Activated CD8-positive, alpha-beta memory T cell treated with anti-CD3 and anti-CD28 coated beads for 24 hours (primary cell): ENCODE results near the gene AGPAT3.
"Not testable (repeated sequence)": the region's sequence is repeated elsewhere in the genome, so short reads cannot be mapped to it uniquely, and the experiment has no call there.

Experiments
- DNase-seq: peaks from one replicate; pipeline ENCODE4 v3.0.0-alpha.2; 2020

AGPAT3 gene

DNA sequence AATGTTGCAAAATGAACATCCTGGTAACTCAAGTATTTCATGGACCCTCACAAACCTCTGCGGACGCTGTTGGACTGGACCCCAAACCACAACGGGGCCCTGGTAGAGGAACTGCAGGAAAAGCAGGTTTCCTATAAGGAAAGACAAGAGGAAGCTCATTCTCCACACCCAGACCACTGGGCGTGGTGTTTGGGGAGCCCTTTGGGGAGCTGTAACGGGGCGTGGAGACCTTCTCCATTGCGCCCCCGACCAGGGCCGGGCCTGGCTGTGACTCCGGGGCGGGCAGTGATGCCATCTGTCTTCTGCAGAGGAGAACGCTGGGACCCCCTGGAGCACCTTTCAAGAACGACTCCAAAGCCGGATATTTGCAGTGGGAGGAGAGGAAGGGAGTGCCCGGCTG is 30.0 kb upstream of the AGPAT3 start:
- DNase-seq, result no peak

DNA sequence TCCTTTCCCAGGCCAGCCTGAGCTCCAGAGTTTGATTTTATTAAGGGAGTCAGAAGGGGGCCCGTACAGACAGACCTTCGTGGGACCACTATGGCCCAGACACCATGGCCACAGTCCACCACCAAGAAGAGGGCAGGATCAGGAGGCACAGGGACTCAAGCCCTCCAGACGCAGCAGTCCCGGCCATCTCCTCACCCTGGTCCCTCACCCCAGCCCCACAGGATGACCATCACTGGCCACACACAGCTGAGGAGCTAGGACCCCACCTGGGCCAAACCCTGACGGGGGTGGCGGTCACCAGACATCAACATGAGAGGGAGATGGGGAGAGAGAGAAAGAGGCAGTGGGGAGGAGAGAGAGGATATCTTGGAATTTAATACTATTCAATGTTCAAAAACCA is 29.2 kb upstream of the AGPAT3 start:
- no peak for DNase-seq

DNA sequence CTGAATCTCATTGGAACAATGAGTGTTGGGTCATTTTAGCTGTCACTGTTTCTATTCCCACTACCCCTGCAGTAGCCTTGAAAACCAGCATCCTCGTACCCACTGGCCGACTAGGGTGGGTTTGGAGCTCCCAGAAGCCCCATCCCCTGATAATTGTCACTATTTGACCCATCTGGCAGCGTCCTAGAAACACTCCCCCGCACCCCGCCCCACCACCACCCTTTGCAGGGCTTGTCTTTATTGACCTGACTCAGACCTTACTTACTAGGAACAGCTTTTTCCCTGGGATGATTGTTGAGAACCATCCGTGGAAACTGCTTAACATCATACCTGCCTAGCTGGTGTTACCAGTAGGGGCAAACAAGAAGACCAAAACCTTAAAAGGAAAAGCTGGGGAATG is 28.4 kb upstream of the AGPAT3 start:
- no peak for DNase-seq

DNA sequence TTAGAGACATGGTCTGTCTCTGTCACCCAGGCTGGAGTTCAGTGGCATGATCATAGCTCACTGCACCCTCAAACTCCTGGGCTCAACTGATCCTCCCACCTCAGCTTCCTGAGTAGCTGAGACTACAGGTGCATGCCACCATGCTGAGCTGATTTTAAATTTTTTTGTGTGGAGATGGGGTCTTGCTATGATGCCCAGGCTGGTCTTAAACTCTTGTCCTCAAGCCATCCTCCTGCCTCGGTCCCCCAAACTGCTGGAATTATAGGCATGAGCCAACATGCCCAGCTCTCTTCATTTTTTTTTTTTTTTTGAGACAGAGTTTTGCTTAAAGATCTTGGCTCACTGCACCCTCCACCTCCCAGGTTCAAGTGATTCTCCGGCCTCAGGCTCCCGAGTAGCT is 24.8 kb upstream of the AGPAT3 start:
- DNase-seq, result no peak

DNA sequence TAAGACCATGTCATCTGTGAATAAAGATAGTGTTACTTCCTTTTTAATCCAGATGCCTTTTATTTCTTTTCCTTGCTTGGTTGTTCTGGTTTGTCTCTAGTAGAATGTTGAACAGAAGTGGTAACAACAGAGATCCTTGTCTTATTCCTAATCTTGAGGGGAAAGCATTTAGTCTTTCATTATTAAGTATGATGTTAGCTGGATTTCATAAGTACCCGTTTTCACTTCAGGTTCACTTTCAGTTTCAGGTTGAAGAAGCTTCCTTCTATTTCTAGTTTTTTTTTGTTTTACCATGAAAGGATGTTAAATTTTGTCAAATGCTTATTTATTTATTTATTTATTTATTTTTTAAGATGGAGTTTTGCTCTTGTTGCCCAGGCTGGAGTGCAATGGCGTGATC is 22.3 kb upstream of the AGPAT3 start:
- DNase-seq, result no peak

DNA sequence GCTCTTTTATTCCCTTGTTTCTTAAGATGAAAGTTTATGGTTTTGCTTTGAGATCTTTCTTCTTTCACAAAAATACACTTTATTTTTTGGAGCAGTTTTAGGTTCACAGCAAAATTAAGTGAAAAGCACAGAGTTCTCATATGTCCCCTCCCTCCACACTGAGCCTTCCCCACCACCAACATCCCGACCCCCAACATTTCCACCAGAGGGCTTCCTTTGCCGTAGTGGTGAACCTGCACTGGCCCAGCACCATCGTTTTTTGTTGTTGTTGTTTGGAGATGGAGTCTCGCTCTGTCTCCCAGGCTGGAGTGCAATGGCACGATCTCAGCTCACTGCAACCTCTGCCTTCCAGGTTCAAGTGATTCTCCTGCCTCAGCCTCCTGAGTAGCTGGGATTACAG is 20.1 kb upstream of the AGPAT3 start:
- not testable (repeated sequence) for DNase-seq

DNA sequence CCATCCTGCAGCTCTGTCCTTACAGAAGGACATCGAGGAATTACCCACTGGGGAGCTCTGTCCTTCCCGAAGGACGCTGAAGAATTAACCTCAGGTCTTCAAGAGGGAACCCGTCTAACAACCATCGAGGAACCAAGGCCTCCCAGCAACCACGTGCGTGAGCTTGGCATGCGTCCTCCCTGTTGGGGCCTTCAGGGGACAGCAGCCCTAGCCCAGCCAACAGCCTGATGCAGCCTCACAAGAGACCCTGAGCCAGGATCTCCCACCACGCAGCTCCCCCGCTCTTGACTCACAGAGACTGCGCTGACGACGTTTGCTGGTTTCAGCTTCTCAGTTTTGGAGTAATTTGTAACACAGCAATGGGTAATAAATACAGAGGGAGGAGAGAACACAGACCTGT is 19.6 kb upstream of the AGPAT3 start:
- DNase-seq, result no peak

DNA sequence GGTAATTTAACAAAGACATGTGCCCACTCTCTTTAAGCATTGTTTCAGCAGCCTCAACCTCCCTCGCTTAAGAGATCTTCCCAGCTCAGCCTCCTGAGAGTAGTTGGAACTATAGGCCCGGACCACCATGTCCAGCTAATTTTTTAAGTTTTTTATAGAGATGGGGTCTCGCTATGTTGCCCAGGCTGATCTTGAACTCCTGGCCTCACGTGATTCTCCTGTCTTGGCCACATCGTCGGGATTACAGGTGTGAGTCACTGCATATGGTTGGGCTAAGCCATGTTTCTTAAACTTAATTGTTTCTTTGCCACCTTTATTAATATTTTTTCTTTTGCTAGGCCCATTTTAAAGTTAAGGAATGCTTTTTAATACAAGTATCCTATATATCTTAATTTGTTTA is 18.6 kb upstream of the AGPAT3 start:
- DNase-seq, result no peak

DNA sequence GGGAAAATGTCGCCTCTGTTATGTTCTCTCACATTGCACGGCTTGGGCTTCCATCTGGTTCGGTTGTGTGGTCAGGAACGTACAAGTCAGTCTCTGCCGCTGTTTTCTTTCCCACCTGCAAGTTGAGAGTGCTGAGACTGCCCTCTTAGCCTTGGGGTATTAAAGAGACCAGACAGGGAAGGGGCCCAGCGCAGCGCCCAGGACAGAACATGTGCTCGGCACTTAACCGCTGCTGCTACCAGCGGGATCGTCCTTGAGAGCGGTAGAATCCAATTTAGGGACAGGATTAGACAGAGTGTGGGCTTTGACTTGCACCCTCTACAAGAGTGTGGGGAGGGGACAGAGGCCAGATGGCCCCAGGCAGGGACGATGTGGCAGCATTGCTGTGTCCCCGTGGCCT is 17.7 kb upstream of the AGPAT3 start:
- DNase-seq, result no peak

DNA sequence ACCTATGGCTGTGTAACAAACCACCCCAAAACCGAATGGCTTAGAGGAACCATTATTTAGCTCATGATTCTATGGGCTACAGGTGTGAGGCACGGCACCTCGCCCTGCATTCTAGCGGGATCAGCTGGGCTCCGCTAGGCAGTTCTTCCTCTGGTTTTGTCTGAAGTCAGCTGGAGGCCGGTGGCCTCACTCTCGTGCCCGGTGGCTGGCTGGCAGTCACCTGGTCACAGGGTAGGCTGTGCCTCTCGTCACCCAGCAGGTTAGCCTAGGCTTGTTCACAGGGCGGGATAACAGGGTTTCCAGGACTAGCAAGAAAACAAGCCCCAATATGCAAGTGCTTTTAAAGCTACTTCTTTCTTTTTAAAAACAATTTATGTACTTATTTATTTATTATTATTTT is 16.3 kb upstream of the AGPAT3 start:
- DNase-seq, result no peak

DNA sequence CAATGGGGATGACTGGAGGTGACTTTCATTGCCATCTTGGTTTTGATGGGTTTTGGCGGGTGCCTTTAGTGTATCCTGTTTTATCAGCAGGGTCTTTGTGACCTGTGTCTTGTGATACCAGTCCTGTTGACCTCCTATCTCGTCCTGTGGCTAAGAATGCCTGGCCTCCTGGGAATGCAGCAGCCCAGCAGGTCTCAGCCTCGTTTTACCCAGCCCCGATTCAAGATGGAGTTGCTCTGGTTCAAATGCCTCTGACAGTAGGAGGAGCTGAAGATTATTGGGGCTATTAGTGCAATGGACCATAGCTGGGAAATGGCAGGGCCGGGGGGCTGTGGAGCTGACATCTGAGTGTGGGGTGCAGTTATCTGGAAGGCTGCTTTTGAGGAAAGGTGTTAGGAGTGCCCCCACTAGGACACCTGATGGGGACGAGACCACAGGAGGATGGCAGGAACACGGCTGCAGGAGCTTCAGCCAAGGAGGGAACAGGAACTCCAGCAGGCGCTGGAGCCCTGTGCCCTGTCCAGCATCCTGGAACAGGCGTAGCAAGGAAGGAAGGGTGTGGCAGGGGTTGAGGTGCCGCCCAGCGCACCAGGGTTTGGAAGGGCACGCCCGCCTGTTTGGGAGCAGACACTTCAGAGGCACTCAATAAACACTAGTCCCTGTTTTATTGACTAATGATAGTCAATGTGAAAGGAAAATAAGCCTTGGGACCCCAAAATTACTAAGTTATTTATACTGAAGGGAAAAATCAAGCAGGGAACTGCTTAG is 15.3 kb upstream of the AGPAT3 start:
- no peak for DNase-seq

DNA sequence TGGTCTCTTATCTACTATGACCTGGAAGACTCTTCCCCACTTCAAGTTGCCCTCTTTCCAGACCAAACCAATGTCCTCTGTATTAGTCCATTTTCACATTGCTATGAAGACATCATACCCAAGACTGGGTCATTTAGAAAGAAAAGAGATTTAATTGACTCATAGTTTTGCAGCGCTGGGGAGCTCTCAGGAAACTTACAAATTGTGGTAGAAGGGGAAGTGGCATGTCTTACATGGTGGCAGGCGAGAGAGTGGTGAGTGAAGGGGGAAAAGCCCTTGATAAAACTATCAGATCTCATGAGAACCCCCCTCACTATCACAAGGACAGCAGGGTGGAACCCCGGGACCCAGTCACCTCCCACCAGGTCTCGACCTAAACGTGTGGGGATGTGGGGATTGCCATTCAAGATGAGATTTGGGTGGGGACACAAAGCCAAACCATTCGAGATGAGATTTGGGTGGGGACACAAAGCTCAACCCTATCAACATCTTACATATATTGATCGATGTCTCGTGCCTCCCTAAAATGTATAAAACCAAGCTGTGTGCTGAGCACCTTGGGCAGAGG is 14.2 kb upstream of the AGPAT3 start:
- DNase-seq, result no peak

DNA sequence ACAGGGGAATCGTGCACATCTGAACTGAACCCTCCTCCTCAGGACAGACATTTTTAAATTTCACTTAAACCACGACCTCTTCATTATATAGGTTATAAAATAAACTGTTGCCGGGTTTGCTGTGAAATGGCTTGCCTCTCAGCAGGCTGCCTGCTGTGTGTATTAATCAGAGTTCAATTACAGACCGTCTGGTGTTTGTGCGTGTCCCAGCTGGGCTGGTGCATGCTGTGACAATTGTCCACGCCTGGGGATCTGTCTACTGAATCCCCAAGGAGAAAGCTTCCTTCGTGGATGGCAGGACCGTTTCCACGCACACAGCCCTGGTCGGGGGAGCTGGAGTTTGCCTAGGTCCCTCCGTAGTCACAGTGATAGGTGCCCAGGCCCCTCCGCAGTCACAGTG is 13.4 kb upstream of the AGPAT3 start:
- no peak for DNase-seq

DNA sequence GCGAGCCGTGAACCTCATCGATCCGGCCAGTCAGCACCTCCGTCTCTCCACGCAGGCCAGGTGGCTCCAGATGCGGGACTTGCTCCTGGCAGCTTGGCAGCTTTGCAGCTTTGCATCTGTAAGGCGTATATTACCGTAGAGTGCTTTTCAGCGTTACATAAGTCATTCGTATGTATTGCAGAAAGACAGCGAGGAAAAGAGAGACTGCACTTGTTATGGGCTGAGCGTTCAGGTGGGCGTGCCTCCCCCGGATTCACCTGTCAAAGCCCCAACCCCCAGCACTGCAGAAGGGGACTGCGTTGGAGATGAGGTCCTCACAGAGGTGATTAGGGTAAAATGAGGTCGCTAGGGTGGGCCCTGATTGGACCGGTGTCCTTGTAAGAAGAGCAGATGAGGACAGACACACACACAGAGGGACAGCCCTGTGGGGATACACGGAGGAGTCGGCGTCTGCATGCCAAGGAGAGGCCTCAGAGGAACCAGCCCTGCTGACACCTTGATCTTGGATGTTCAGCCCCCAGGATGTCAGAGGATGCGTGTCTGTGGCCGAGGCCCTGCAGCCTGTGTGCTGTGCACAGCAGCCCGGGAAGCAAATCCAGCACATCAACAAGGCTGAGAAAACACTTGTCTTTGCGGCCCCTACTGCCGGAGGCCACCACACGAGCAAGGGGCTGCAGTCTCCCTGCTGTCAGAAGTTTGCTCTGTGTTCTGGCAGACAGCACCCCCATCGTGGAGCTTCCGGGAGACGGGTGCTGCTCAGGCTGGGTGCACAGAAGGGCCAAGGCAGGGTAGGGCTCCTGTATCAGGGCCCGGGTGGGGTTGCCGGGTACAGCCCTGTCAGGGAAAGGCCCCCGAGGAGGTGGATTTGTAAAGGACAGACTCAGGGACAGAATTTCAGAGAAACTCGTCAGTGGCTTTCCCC is 10.9 kb upstream of the AGPAT3 start:
- DNase-seq, result no peak

DNA sequence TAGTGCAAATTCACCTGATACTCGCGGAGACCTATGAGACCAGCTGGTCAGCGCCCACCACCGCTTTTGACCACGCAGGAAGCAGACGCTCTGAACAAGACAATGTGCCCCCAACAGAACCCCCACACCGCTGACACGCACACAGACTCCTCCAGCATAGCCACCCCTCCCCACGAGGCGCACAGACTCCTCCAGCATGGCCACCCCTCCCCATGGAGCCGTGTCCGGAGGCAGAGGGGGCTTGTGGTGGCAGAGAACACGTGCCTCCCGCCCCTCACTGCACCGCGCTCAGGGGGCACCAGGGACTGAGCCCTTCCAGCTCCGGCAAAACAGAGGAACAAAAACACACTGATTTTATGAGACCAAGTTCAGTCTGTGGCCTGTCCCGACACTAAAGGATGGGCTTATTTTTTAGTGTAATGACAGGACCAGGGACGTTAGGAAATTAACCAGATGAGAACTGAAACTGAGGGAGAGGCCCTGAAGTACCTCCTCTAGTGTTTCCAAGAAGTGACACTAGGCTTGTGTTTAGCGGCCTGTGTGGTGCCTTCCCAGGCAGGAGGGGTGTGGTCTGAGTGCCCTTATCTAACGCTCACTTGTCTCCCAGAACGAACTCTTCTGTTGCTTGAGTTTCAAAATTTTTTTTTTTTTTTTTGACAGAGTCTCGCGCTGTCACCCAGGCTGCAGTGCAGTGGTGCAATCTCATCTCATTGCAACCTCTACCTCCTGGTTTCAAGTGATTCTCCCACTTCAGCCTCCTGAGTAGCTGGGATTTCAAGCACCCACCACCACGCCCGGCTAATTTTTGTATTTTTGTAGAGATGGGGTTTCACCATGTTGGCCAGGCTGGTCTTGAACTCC is 10.0 kb upstream of the AGPAT3 start:
- no peak for DNase-seq

DNA sequence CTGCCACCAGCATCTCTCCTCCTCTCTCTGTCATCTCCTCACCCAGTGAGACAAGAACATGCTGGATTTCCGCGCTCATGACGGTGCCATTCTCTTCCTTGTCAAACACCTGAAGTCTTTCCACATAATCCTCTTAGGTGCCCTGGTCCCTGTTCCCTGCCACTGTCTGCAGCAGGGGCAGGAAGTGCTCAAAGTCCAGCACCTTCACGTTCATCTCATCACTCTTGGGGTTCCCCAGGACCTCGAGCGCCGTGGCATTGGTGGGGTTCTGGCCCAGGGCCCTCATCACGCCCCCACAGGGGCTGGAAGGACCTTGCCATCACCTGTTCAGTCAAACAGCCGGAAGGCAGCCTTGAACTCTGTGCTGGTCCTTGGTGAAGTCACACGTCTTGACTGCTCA is 9.1 kb upstream of the AGPAT3 start:
- no peak for DNase-seq

DNA sequence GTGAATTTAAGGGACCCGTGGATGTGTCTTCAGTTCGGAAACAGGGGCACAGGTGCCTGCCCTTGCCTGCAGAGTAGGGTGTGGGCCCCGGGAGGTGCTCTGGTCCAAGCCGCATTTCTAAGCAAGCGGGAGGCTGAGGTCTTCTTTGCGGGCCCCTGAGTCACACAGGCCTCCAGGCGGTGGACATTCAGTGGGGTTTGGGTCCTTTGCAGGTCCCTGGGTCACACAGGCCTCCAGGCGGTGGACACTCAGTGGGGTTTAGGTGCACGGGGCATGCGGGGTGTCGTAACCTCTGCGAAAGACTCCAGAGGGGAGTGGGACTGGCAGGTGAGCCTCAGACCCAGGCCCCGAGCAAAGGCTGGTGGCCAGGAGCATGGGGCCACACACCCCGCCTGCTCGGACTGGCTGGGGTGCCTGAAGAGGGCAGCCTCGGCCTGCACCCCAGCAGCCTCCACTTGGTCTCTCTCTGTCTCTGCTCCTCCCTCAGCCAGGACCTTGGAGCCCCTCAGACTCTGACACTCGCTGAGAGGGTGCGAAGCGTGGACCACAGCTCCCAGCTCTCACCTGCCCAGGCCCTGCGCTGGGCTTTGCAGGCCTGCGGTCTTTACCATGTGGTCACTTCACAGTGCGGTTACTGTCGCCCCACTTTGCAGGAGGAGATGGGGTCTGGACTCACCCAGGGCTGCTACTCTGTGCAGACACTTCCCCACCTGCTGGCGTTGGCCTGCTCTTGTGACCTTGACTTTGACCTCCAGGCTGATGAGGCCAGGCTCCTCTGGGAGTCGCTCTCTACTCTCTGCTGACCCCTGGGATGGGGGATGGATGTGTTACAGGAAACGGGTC is 6.0 kb upstream of the AGPAT3 start:
- no peak for DNase-seq

DNA sequence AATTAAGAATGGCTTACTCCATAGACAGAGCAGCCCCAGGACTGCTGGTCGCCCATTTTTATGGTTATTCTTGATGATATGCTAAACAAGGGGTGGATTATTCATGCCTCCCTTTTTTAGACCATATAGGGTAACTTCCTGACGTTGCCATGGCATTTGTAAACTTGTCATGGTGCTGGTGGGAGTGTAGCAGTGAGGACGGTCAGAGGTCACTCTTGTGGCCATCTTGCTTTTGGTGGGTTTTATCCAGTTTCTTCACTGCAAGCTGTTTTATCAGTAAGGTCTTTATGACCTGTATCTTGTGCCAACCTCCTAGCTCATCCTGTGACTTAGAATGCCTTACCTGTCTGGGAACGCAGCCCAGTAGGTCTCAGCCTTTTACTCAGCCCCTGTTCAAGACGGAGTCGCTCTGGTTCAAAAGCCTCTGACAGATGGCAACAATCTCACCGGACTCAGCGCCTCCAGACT is 5.2 kb upstream of the AGPAT3 start:
- DNase-seq, result no peak

DNA sequence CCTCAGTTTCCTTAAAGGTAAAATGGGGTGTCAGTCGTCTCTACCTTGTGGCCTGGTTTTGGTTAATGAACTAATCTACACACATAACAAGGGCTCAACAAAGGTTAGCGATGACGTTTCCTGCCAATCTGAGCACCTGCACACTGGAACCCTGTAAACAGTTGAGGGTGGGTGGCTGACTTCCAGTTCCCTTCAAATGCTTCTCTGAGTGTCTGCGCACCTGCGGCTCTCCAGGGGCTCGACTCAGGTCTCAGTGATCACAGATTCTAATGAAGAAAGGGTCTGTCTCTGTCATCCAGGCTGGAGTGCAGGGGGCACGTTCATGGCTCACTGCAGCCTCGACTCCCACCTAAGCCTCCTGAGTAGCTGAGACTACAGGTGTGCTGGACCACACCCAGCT is 3.3 kb upstream of the AGPAT3 start:
- no peak for DNase-seq

DNA sequence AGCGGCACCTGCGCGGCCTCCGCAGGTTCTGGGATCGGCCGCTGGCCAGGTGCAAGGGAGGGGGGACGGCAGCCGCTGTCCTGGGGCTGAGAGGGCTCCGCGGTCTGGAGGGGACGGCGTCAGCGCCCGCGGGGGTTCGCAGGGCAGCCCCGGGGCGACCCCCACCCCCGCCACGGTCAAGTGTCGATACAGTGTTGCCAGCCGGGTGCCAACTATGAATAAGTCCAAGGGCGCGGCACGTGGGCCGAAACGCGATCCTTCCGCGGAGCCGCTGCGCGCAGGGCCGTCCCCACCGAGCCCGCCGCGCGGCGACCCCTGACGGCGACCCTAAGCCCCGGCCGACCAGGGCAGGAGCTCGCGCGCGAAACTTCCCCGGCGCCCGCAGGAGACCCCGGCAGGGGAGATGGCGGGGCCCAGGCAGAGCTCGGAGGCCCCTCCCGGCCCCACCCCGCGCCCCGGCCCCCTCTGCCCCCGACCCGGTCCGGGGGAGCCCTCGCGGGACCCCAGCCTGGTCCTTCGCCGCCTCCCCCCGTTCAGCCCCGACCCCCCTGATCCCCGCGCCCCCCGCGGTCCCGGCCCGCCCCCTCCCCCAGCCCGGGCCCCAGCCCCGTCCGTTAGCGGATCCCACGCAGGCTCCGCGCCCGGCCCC is 586 bp upstream of the AGPAT3 start:
- DNase-seq, result peak; percentile 76

DNA sequence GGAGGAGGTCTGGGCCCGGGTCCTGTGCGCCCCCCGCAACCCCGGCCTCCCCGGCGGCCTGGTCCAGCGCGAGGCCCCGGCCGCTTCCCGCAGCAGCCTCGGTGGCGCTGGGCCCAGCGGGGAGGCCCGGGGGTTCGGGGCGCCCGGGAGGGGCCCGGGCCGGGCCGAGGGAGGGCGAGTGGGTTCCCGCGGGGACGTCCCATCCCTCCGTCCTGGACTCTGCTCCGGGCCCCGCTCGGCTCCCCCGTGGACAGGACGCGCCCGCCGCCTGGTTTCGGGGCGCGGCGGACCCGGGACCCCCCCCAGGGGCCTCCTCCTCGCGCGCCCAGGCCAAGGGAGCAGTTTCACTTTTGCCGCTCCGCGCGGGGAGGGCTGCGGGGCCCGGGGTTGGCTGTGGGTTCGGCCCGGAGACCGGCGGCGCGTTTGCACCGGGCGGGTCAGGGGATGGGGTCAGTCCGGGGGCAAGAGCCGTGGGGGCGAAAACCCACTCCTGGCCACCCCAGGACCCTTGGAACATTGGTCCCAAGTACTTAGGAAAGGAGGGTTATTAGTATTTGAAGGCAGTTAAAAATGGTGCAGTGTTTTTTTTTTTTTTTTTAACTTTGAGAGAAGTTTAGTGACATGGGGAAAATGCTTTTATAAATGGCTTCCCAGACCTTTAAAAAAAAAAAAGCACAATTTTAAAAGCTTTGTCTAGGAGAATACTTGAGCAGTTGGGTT is 677 bp downstream of the AGPAT3 start:
- peak; percentile 83 for DNase-seq
